Prostate gland (tissue), 2 donors: ENCODE data around the gene RPTOR. TPM values are rescaled to one million over a fixed set of nuclear protein-coding genes. Genes with fewer than 3 reads are reported as not detected.
A peak's percentile ranks its signal among the peaks of the same experiment; 100 is the strongest.

Experiments
- DNase-seq: peaks from one replicate; pipeline ENCODE4 v3.0.0-alpha.2; 2019; ENCODE audit warnings: low spot score
- H3K27ac ChIP-seq, 2 donors: fragments of 200-600 bp; sonication (generic); 2 replicates each; pipeline ENCODE4 v1.5.1; 2017 to 2019
- H3K27me3 ChIP-seq: fragments of 200-600 bp; sonication (generic); replicated peaks from 2 replicates; pipeline ENCODE4 v1.5.1; 2019; ENCODE audit not compliant: insufficient read depth
- H3K36me3 ChIP-seq, 2 donors: fragments of 200-600 bp; sonication (generic); 1 replicate in 1 of 2; 2 replicates in 1 of 2; pipeline versions ENCODE4 v1.5.1 to v1.8.1; 2017 to 2019
- H3K4me1 ChIP-seq: fragments of 200-600 bp; sonication (generic); replicated peaks from 2 replicates; pipeline ENCODE4 v1.5.1; 2019
- H3K4me3 ChIP-seq, 2 donors: fragments of 200-600 bp; sonication (generic); 2 replicates each; pipeline ENCODE4 v1.5.1; 2017 to 2019
- H3K9me3 ChIP-seq: fragments of 200-600 bp; sonication (generic); 2 replicates; pipeline ENCODE4 v1.5.1; 2017
- CTCF ChIP-seq, 4 experiments: fragments of 200-600 bp in 2 of 4; fragments of 450-650 bp in 2 of 4; sonication (generic) in 2 of 4; IDR thresholded peaks; 1 replicate in 3 of 4; 2 replicates in 1 of 4; pipeline ENCODE4 v1.5.1; 2016 to 2019; ENCODE audit warnings: antibody characterized with exemption in 4 of 4, mild to moderate bottlenecking in 2 of 4, moderate library complexity in 2 of 4
- POLR2A ChIP-seq: fragments of 450-650 bp; IDR thresholded peaks from one replicate; pipeline ENCODE4 v1.6.1; 2016; ENCODE audit warnings: antibody characterized with exemption, mild to moderate bottlenecking
- POLR2AphosphoS5 ChIP-seq: sonication (generic); formaldehyde crosslinking; IDR thresholded peaks from one replicate; pipeline ENCODE4 v1.6.1; 2017; ENCODE audit warnings: antibody characterized with exemption
- WGBS: methylation state at CpG from one replicate; pipeline ENCODE4 v1.1.5; 2018; 5-methylcytosine and 5-hydroxymethylcytosine counted together
- intact Hi-C: fragments of 100-400 bp; cut with DNase I; formaldehyde crosslinking; loops from one replicate; pipeline ENCODE4 v1.14.2; 2022
- total RNA-seq, 2 donors: library from RNA; depleted of rRNA; stranded (reverse); fragments of >200 nt; gene quantifications; one replicate each; pipeline ENCODE4 v1.1.0, GENCODE V29; 2016

RPTOR gene
- total RNA-seq, 2 donors from 2014 or later, result 30.3 to 62.5 TPM

GRCh38 chr17:80792373-80792781, 247.7 kb downstream of the RPTOR start:
- 65% methylated on average over 10 of the region's 10 CpGs for WGBS
- Histone ChIP-seq H3K9me3 (no peaks in the 10 kb centered on the region), H3K4me1 (no peaks in the 10 kb centered on the region), H3K4me3 (no peak overlapping the region), H3K27me3 (no peaks in the 10 kb centered on the region), H3K36me3 (no peaks in the 10 kb centered on the region), H3K27ac (peak overlapping the region; percentile 41 to 50)
- intact Hi-C loops, result no loop called here
- TF ChIP-seq POLR2AphosphoS5 (no peak), POLR2A (no peak), CTCF (IDR thresholded peaks at IDR 0.05) (no peak)
- no peak for DNase-seq

GRCh38 chr17:80793421-80793820, 248.8 kb downstream of the RPTOR start:
- TF ChIP-seq POLR2AphosphoS5 (no peak), CTCF (IDR thresholded peaks at IDR 0.05) (no peak), POLR2A (no peak)
- Histone ChIP-seq H3K4me1 (no peaks in the 10 kb centered on the region), H3K9me3 (no peaks in the 10 kb centered on the region), H3K36me3 (no peaks in the 10 kb centered on the region), H3K27ac (no peak overlapping the region), H3K27me3 (no peaks in the 10 kb centered on the region), H3K4me3 (no peak overlapping the region)
- no peak for DNase-seq
- intact Hi-C loops, result no loop called here
- WGBS, result 96% methylated on average over 12 of the region's 12 CpGs

GRCh38 chr17:80793851-80794267, 249.2 kb downstream of the RPTOR start:
- no peak for TF ChIP-seq POLR2A
- no peak for TF ChIP-seq POLR2AphosphoS5
- no peak for TF ChIP-seq CTCF (IDR thresholded peaks at IDR 0.05)
- intact Hi-C loops, result no loop called here

GRCh38 chr17:80794281-80795089, 249.8 kb downstream of the RPTOR start:
- DNase-seq, result no peak
- WGBS, result 71% methylated on average over 16 of the region's 16 CpGs
- no peaks in the 10 kb centered on the region for H3K9me3 ChIP-seq
- no peaks in the 10 kb centered on the region for H3K27me3 ChIP-seq
- intact Hi-C loops, result no loop called here
- no peaks in the 10 kb centered on the region for H3K4me1 ChIP-seq
- no peak overlapping the region for H3K4me3 ChIP-seq
- TF ChIP-seq POLR2A, result no peak
- no peak for TF ChIP-seq POLR2AphosphoS5
- no peak for TF ChIP-seq CTCF (IDR thresholded peaks at IDR 0.05)
- H3K27ac ChIP-seq, result no peak overlapping the region
- no peaks in the 10 kb centered on the region for H3K36me3 ChIP-seq

More at GRCh38 chr17:80793851-80794267, 249.2 kb downstream of the RPTOR start:
- 56% methylated on average over 5 of the region's 5 CpGs for WGBS
- Histone ChIP-seq H3K36me3 (no peaks in the 10 kb centered on the region), H3K9me3 (no peaks in the 10 kb centered on the region), H3K27me3 (no peaks in the 10 kb centered on the region), H3K4me3 (no peak overlapping the region), H3K4me1 (no peaks in the 10 kb centered on the region), H3K27ac (no peak overlapping the region)
- DNase-seq, result no peak

- Histone ChIP-seq H3K27me3 (no peaks in the 10 kb centered on the region), H3K36me3 (no peaks in the 10 kb centered on the region), H3K9me3 (no peaks in the 10 kb centered on the region), H3K27ac (no peak overlapping the region), H3K4me1 (no peaks in the 10 kb centered on the region), H3K4me3 (no peak overlapping the region)
- intact Hi-C loops, result no loop called here
- TF ChIP-seq CTCF (IDR thresholded peaks at IDR 0.05), result no peak
- TF ChIP-seq POLR2AphosphoS5, result no peak
- no peak for TF ChIP-seq POLR2A
- WGBS, result 81% methylated on average over 12 of the region's 12 CpGs
- no peak for DNase-seq
Observed at GRCh38 chr17:80795090-80795580, 250.5 kb downstream of the RPTOR start.
